GM19193 (cell line): ENCODE results near the gene ING5.

Experiments used
- POLR2A ChIP-seq: IDR thresholded peaks from 4 replicates; pipeline ENCODE4 v1.6.1; 2011; ENCODE audit not compliant: insufficient read depth, insufficient read length; ENCODE audit errors: extremely low read depth

The ING5 gene

GRCh38 chr2:241759067-241759807, 57.4 kb downstream of the ING5 start:
- TF ChIP-seq POLR2A = no peak

- TF ChIP-seq POLR2A = no peak
Measured at GRCh38 chr2:241760301-241760771, 58.5 kb downstream of the ING5 start.

GRCh38 chr2:241762321-241762932, 60.6 kb downstream of the ING5 start:
- no peak for TF ChIP-seq POLR2A

GRCh38 chr2:241762933-241763369, 61.1 kb downstream of the ING5 start:
- TF ChIP-seq POLR2A = no peak

- TF ChIP-seq POLR2A = no peak
Measured at GRCh38 chr2:241763551-241764274, 61.9 kb downstream of the ING5 start.

- TF ChIP-seq POLR2A = no peak
Measured at GRCh38 chr2:241764275-241765241, 62.7 kb downstream of the ING5 start.

GRCh38 chr2:241767464-241768250, 65.8 kb downstream of the ING5 start:
- no peak for TF ChIP-seq POLR2A

- TF ChIP-seq POLR2A = no peak
Measured at GRCh38 chr2:241768251-241768711, 66.4 kb downstream of the ING5 start.

GRCh38 chr2:241768850-241769249, 67.0 kb downstream of the ING5 start:
- no peak for TF ChIP-seq POLR2A

- TF ChIP-seq POLR2A = no peak
Measured at GRCh38 chr2:241769819-241770184, 68.0 kb downstream of the ING5 start.

GRCh38 chr2:241770185-241770935, 68.5 kb downstream of the ING5 start:
- TF ChIP-seq POLR2A = no peak

- TF ChIP-seq POLR2A = no peak
Measured at GRCh38 chr2:241770936-241771285, 69.1 kb downstream of the ING5 start.
